GM12864 (cell line): Measurements from ENCODE around the gene SLC23A2.

ENCODE experiments used
- DNase-seq: peaks from one replicate; pipeline ENCODE4 v3.0.0-alpha.2; 2011; ENCODE audit warnings: low read depth
- H3K4me3 ChIP-seq: 2 replicates; pipeline ENCODE4 v1.5.1; 2011; ENCODE audit warnings: mild to moderate bottlenecking, low read depth, low read length, control low read depth
- TF ChIP-seq, protein P1 (sequence below): IDR thresholded peaks from 2 replicates; pipeline ENCODE4 v1.5.1; 2011; ENCODE audit warnings: low read depth, mild to moderate bottlenecking, moderate library complexity, low read length, control low read depth, inconsistent platforms; ENCODE audit errors: missing control alignments

Gene SLC23A2

DNA sequence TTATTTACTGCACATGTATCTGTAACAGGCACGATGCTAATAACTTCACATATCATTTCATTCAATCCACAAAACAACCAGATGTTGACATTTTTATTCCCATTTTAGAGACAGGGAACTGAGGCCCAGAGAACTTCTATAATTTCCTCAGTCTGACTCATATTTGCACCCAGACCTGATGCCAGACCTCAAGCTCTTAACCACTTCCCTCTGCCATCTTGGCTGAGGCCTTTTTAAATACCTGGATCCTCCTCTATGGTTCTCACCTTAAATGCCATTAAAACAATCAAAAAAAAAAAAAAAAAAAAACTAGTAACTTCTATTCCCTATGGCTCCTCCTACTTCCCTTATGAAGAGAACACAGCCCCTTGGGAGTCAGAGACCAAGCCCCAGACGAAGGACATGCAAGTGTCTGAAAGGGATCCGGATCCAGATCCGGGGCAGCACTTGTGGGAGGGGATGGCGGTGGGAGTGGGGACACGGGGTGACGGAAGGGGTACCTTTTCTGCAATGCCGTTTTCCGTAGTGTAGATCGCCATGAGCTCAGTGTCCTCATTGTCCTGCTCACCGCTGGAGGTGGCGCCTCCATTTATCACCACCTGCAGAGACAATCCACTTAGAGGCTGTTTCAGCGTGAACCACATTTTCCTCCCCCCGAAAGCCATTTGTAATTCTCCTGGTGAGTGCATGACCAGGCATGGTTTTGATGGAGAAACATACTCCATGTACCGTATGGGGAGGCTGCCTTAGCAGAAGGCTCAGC lies 88.7 kb downstream of the SLC23A2 start:
- no peak for DNase-seq
- TF ChIP-seq, protein P1, sequence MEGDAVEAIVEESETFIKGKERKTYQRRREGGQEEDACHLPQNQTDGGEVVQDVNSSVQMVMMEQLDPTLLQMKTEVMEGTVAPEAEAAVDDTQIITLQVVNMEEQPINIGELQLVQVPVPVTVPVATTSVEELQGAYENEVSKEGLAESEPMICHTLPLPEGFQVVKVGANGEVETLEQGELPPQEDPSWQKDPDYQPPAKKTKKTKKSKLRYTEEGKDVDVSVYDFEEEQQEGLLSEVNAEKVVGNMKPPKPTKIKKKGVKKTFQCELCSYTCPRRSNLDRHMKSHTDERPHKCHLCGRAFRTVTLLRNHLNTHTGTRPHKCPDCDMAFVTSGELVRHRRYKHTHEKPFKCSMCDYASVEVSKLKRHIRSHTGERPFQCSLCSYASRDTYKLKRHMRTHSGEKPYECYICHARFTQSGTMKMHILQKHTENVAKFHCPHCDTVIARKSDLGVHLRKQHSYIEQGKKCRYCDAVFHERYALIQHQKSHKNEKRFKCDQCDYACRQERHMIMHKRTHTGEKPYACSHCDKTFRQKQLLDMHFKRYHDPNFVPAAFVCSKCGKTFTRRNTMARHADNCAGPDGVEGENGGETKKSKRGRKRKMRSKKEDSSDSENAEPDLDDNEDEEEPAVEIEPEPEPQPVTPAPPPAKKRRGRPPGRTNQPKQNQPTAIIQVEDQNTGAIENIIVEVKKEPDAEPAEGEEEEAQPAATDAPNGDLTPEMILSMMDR = no peak
- no peak overlapping the region for H3K4me3 ChIP-seq

DNA sequence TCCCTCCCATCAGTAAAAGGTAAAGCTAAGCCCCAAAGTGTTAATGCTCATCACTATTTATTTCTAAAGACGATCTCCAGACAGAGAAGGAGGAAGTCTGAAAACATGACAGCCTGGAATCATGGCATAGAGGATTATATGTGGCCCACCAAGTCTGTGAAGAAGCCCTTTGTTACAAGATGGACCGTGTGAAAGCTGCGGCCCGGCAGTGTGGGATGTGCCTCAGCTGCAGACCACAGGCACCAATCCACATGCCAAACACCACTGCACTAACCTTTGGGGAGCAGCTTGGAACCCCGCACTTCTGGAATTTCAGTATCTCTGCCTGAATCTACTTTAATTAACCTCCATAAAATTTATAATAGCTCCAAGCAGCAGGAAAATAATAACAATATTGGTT lies 90.4 kb downstream of the SLC23A2 start:
- TF ChIP-seq, protein P1 = no peak
- H3K4me3 ChIP-seq = no peak overlapping the region
- no peak for DNase-seq

DNA sequence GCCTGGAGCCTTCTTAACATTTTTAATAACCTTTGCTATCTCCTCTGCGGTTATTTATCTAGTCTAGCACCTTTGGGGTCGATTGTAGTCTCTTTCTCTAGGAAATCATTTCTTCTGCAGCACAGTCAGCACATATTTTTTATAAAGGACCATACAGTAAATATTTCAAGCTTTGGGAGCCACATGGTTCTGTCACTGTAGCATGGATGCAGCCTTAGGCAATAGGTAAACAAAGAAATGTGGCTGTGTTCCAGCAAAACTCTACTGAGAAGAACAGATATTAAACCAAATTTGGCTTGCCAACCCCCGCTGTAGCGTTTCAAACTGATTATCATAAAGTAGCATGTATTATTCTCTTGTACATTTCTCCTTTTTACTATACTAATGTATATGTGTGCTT lies 95.7 kb downstream of the SLC23A2 start:
- H3K4me3 ChIP-seq = no peak overlapping the region
- TF ChIP-seq, protein P1 = no peak
- DNase-seq = no peak

DNA sequence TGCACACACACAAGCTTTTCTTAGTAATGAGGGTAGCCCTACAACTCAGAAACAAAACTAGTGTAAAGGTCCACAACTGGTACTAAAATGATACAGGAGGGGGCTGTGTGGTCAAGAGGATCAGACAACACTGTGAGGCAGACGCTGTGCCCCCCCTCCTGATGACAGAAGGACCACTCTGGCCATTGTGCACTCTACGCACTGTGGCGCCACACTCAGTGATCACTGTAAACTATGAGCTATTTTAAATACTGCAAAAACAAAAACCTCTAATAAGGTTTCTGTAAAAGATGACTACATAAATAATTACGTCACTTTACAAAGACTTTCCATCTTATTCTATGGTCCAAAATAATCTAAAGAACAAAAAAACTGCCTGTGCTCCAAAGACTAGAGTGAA lies 96.1 kb downstream of the SLC23A2 start:
- H3K4me3 ChIP-seq = no peak overlapping the region
- TF ChIP-seq, protein P1 = no peak
- no peak for DNase-seq

GRCh38 chr20:4904127-4904860 lies 97.0 kb downstream of the SLC23A2 start:
- TF ChIP-seq, protein P1 = no peak
- H3K4me3 ChIP-seq = no peak overlapping the region
- DNase-seq = no peak

DNA sequence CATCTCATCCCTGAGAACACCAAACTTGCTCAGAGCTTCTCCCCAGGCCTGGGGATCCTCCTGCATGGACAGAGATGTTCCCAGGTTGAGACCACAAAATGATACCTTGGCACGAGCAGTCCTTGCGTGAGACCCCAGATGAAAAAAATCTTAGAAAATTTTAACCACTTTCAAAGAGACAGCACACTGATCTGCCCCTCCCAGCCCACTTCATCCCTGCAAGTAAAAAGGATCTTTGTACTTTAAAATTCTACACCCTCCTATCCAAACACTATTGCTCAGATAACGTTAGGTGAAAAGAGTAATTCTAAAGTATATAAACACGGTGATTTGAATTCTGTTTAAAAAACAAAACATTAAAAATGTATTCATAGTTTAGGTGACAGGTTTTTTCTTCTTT lies 98.5 kb downstream of the SLC23A2 start:
- DNase-seq = no peak
- H3K4me3 ChIP-seq = no peak overlapping the region
- TF ChIP-seq, protein P1 = no peak
